Natural killer cell (primary cell): ENCODE results near the gene RAB21. TPM values are rescaled to one million over a fixed set of nuclear protein-coding genes. Genes with fewer than 3 reads are reported as not detected.

Experiments
- ATAC-seq, 3 donors: fragments of 150-1000 bp in 2 of 3; fragments of 200-7000 bp in 1 of 3; cut with Tn5 transposase; 1 replicate in 1 of 3; 2 replicates in 2 of 3; pipeline ENCODE4 v1.10.0; 2021; ENCODE audit warnings: mild to moderate bottlenecking in 2 of 3, moderate library complexity in 2 of 3
- DNase-seq, 2 donors: peaks; one replicate each; pipeline versions ENCODE4 v3.0.0 to v3.0.0-alpha.2; 2013 to 2021; ENCODE audit warnings: mixed read lengths in 1 of 2
- H3K27ac ChIP-seq: one replicate; pipeline ENCODE4 v1.5.1; 2013; ENCODE audit warnings: mild to moderate bottlenecking, low read length
- H3K27me3 ChIP-seq: one replicate; pipeline ENCODE4 v1.6.1; 2013; ENCODE audit warnings: low read length; ENCODE audit not compliant: control insufficient read depth, insufficient read depth
- H3K36me3 ChIP-seq: one replicate; pipeline ENCODE4 v1.6.1; 2013; ENCODE audit warnings: low read length; ENCODE audit not compliant: control insufficient read depth, insufficient read depth
- H3K4me1 ChIP-seq: one replicate; pipeline ENCODE4 v1.6.1; 2013; ENCODE audit warnings: low read length; ENCODE audit not compliant: control insufficient read depth, insufficient read depth
- H3K4me3 ChIP-seq: one replicate; pipeline ENCODE4 v1.5.1; 2013; ENCODE audit warnings: low read length
- H3K9me3 ChIP-seq: one replicate; pipeline ENCODE4 v1.6.1; 2013; ENCODE audit warnings: low read length; ENCODE audit not compliant: control insufficient read depth, insufficient read depth
- H3K27ac Mint-ChIP-seq, 2 donors: one replicate each; pipeline ENCODE4 v1.8.0; 2022; ENCODE audit warnings: mild to moderate bottlenecking in 2 of 2, mixed read lengths in 2 of 2, moderate library complexity in 1 of 2
- H3K27me3 Mint-ChIP-seq, 2 donors: one replicate each; pipeline ENCODE4 v1.8.0; 2022; ENCODE audit warnings: low read depth in 2 of 2, mixed read lengths in 2 of 2
- H3K36me3 Mint-ChIP-seq: one replicate; pipeline ENCODE4 v1.8.0; 2022; ENCODE audit warnings: mixed read lengths
- H3K4me1 Mint-ChIP-seq, 2 donors: one replicate each; pipeline ENCODE4 v1.8.0; 2022; ENCODE audit warnings: mixed read lengths in 2 of 2
- H3K4me3 Mint-ChIP-seq: one replicate; pipeline ENCODE4 v1.8.0; 2022; ENCODE audit warnings: mild to moderate bottlenecking, moderate library complexity, mixed read lengths
- H3K9me3 Mint-ChIP-seq, 2 donors: one replicate each; pipeline ENCODE4 v1.8.0; 2022; ENCODE audit warnings: mixed read lengths in 2 of 2
- CTCF ChIP-seq: fragments of 200-600 bp; IDR thresholded peaks from one replicate; pipeline ENCODE4 v1.8.0; 2022; ENCODE audit warnings: antibody characterized with exemption
- WGBS: methylation state at CpG from one replicate; pipeline ENCODE4 v1.1.7; 2013; ENCODE audit warnings: missing lambda C conversion rate; ENCODE audit not compliant: insufficient coverage; 5-methylcytosine and 5-hydroxymethylcytosine counted together
- intact Hi-C: fragments of 100-400 bp; cut with micrococcal nuclease; formaldehyde crosslinking; loops from one replicate; pipeline ENCODE4 v1.14.2; 2022
- total RNA-seq, 4 donors: library from RNA; stranded (reverse); fragments of 120-200 nt in 1 of 4; gene quantifications; one replicate each; pipeline versions ENCODE4 v1.2.3 to v1.2.4, GENCODE V29; 2013 to 2022

The RAB21 gene
- total RNA-seq, 3 donors from 2014 or later (not counting 1 experiment from before 2014, with no cell fraction given) = 62.5 to 84.9 (median 68.7) TPM

GRCh38 chr12:71791473-71792150 lies 36.9 kb downstream of the RAB21 start:
- no peak overlapping the region for H3K27ac ChIP-seq
- H3K27me3 ChIP-seq = no peaks in the 10 kb centered on the region
- no peak for TF ChIP-seq CTCF
- H3K4me3 Mint-ChIP-seq = no peak overlapping the region
- ATAC-seq (no peak), DNase-seq (no peak)
- H3K4me3 ChIP-seq = no peak overlapping the region
- peaks cover 23% of the 10 kb centered on the region for H3K36me3 ChIP-seq
- no peaks in the 10 kb centered on the region for H3K27me3 Mint-ChIP-seq
- 79% methylated on average over 2 of the region's 4 CpGs for WGBS
- peaks cover 5% of the 10 kb centered on the region for H3K36me3 Mint-ChIP-seq
- intact Hi-C loops = no loop called here
- peaks cover 0 to 11% of the 10 kb centered on the region in 2 donors for H3K4me1 Mint-ChIP-seq
- H3K9me3 ChIP-seq = no peaks in the 10 kb centered on the region
- H3K4me1 ChIP-seq = no peaks in the 10 kb centered on the region
- H3K27ac Mint-ChIP-seq = peak overlapping the region; percentile 43 to 60
- H3K9me3 Mint-ChIP-seq = no peaks in the 10 kb centered on the region

- Mint-ChIP-seq H3K27ac (no peak overlapping the region), H3K4me1 (peaks cover 0 to 8% of the 10 kb centered on the region in 2 donors), H3K27me3 (no peaks in the 10 kb centered on the region), H3K9me3 (no peaks in the 10 kb centered on the region), H3K36me3 (no peaks in the 10 kb centered on the region), H3K4me3 (no peak overlapping the region)
- TF ChIP-seq CTCF = no peak
- peaks cover 13% of the 10 kb centered on the region for H3K36me3 ChIP-seq
- WGBS = 94% methylated on average over 1 of the region's 1 CpG
- intact Hi-C loops = no loop called here
- ATAC-seq = no peak
- H3K27me3 ChIP-seq = no peaks in the 10 kb centered on the region
- no peak overlapping the region for H3K4me3 ChIP-seq
- H3K4me1 ChIP-seq = no peaks in the 10 kb centered on the region
- H3K27ac ChIP-seq = no peak overlapping the region
- H3K9me3 ChIP-seq = no peaks in the 10 kb centered on the region
- DNase-seq = no peak
These were observed 37.9 kb downstream of the RAB21 start for GRCh38 chr12:71792599-71792998.

GRCh38 chr12:71795901-71796300 lies 41.2 kb downstream of the RAB21 start:
- Mint-ChIP-seq H3K9me3 (no peaks in the 10 kb centered on the region), H3K27ac (no peak overlapping the region), H3K27me3 (no peaks in the 10 kb centered on the region), H3K36me3 (no peaks in the 10 kb centered on the region), H3K4me3 (no peak overlapping the region), H3K4me1 (no peaks in the 10 kb centered on the region)
- Histone ChIP-seq H3K36me3 (no peaks in the 10 kb centered on the region), H3K4me3 (no peak overlapping the region), H3K27me3 (no peaks in the 10 kb centered on the region), H3K9me3 (no peaks in the 10 kb centered on the region), H3K27ac (no peak overlapping the region), H3K4me1 (no peaks in the 10 kb centered on the region)
- WGBS = 63% methylated on average over 1 of the region's 1 CpG
- ATAC-seq (no peak), DNase-seq (no peak)
- no peak for TF ChIP-seq CTCF
- intact Hi-C loops = no loop called here

GRCh38 chr12:71797531-71797930 lies 42.9 kb downstream of the RAB21 start:
- H3K27ac Mint-ChIP-seq = no peak overlapping the region
- WGBS = no CpG with 5 or more reads among the region's 1 CpG
- ATAC-seq = no peak
- no peak for DNase-seq
- no peaks in the 10 kb centered on the region for H3K36me3 Mint-ChIP-seq
- Histone ChIP-seq H3K36me3 (no peaks in the 10 kb centered on the region), H3K27me3 (no peaks in the 10 kb centered on the region), H3K4me1 (no peaks in the 10 kb centered on the region), H3K27ac (no peak overlapping the region), H3K4me3 (no peak overlapping the region), H3K9me3 (no peaks in the 10 kb centered on the region)
- H3K9me3 Mint-ChIP-seq = no peaks in the 10 kb centered on the region
- no peak overlapping the region for H3K4me3 Mint-ChIP-seq
- intact Hi-C loops = no loop called here
- TF ChIP-seq CTCF = no peak
- H3K4me1 Mint-ChIP-seq = no peaks in the 10 kb centered on the region
- H3K27me3 Mint-ChIP-seq = no peaks in the 10 kb centered on the region
